Astrocyte (in vitro differentiated cells and primary cell): Measurements from ENCODE around the gene C1QB.

Experiments
- CTCF ChIP-seq: IDR thresholded peaks from 2 replicates; pipeline ENCODE4 v1.5.1; 2011; ENCODE audit warnings: low read depth, mild to moderate bottlenecking, inconsistent platforms, low read length, moderate library complexity; ENCODE audit not compliant: insufficient read depth
- EZH2 ChIP-seq: IDR thresholded peaks from 2 replicates; pipeline ENCODE4 v1.6.1; 2012; ENCODE audit warnings: mild to moderate bottlenecking, low read length, inconsistent platforms; ENCODE audit not compliant: insufficient read depth

DNA sequence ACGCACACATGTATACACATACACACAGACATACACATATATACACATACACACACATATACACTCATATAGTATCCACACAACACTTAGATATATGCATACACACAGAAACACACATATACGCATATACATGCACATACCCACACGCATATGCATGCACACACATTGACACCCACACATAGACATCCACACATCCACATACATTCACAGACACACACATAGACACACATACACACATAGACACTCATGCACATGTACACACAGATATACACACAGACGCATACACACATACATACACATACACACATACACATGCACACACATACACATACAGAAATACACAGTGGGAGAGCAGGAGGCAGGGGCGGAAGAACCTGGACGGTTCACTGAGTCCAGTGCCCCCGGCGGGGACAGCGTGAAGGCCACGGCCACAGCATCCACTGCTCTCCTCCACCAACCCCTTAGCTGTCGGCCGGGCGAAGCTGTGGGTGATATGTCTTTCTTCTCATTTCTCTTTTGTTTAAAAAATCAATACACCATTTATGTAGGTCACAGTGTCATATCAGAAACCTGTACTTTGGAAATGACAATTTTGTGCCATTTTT lies 2.8 kb upstream of the C1QB start:
- TF ChIP-seq CTCF (no peak), EZH2 (no peak)
